K562 (cell line): ENCODE measurements around the gene NMT2. TPM values are rescaled to one million over a fixed set of nuclear protein-coding genes. Genes with fewer than 3 reads are reported as not detected.

ENCODE experiments used
- ATF7 ChIP-seq: fragments of 450-650 bp; IDR thresholded peaks from 2 replicates; pipeline ENCODE4 v1.7.1; 2014; ENCODE audit warnings: mild to moderate bottlenecking, moderate library complexity
- CREB1 ChIP-seq, 2 experiments: sonication (generic) in 1 of 2; formaldehyde crosslinking in 1 of 2; IDR thresholded peaks; 2 replicates each; pipeline versions ENCODE4 v1.6.1 to v1.8.0; 2012 to 2022; ENCODE audit warnings: inconsistent platforms in 1 of 2, mild to moderate bottlenecking in 1 of 2, missing genetic modification reagents in 1 of 2, moderate library complexity in 1 of 2
- CSDE1 ChIP-seq, 2 experiments: fragments of 450-650 bp; IDR thresholded peaks; 2 replicates each; pipeline ENCODE4 v1.6.1; 2016; ENCODE audit warnings: mild to moderate bottlenecking in 1 of 2
- CTBP1 ChIP-seq: fragments of 450-650 bp; IDR thresholded peaks from 2 replicates; pipeline ENCODE4 v1.6.1; 2016; ENCODE audit warnings: borderline replicate concordance
- ESRRA ChIP-seq: fragments of 450-650 bp; IDR thresholded peaks from 2 replicates; pipeline ENCODE4 v1.6.1; 2014; ENCODE audit warnings: low read depth, mild to moderate bottlenecking, moderate library complexity, borderline replicate concordance
- JUND ChIP-seq, 2 experiments: IDR thresholded peaks; 2 replicates in 1 of 2; 3 replicates in 1 of 2; pipeline ENCODE4 v1.6.1; 2011; ENCODE audit warnings: borderline replicate concordance in 2 of 2, low read depth in 2 of 2, low read length in 2 of 2, improper control_type of control experiment in 1 of 2, missing biosample characterization in 1 of 2, missing genetic modification characterization in 1 of 2, missing genetic modification reagents in 1 of 2
- L3MBTL2 ChIP-seq: fragments of 450-650 bp; IDR thresholded peaks from 2 replicates; pipeline ENCODE4 v1.6.1; 2016; ENCODE audit warnings: mild to moderate bottlenecking, moderate library complexity
- MBD1 ChIP-seq: fragments of 250-450 bp; sonication (Bioruptor Pico); IDR thresholded peaks from 2 replicates; pipeline ENCODE4 v1.8.0; 2022; ENCODE audit warnings: inconsistent platforms
- PURB ChIP-seq: sonication (generic); formaldehyde crosslinking; IDR thresholded peaks from 2 replicates; pipeline ENCODE4 v1.9.0; 2021; ENCODE audit warnings: low read depth, mild to moderate bottlenecking, missing genetic modification reagents
- SAFB2 ChIP-seq: fragments of 200-400 bp; formaldehyde crosslinking; IDR thresholded peaks from 2 replicates; pipeline ENCODE4 v1.6.1; 2018; ENCODE audit warnings: borderline replicate concordance, low read length, low read depth, moderate library complexity; ENCODE audit not compliant: severe bottlenecking
- USF1 ChIP-seq: sonication (generic); formaldehyde crosslinking; IDR thresholded peaks from 2 replicates; pipeline ENCODE4 v1.9.0; 2022; ENCODE audit warnings: mild to moderate bottlenecking, missing genetic modification reagents
- ZNF316 ChIP-seq: fragments of 450-650 bp; IDR thresholded peaks from 2 replicates; pipeline ENCODE4 v1.6.1; 2016
- ZNF561 ChIP-seq: fragments of 450-650 bp; formaldehyde crosslinking; conservative IDR thresholded peaks from 2 replicates; pipeline ENCODE4 v1.4.0; 2020; ENCODE audit warnings: mild to moderate bottlenecking, moderate library complexity
- polyA plus RNA-seq, 8 experiments: library from polyadenylated mRNA; depleted of rRNA in 4 of 8; stranded (reverse) in 5 of 8; unstranded in 3 of 8; fragments of >200 nt; fragmentation: Nextera tagmentation in 2 of 8; fragmentation: Illumina TruSeq in 1 of 8; extraction: Ambion mirVana in 2 of 8; extraction: Trizol in 1 of 8; gene quantifications; 2 replicates each; pipeline versions ENCODE4 v1.2.1 to v1.2.3, GENCODE V29; 2011 to 2014; ENCODE audit warnings: inconsistent platforms in 1 of 8, missing spikeins in 1 of 8
- total RNA-seq, 7 experiments: library from RNA; depleted of rRNA in 6 of 7; stranded (reverse); fragments of >200 nt in 6 of 7; fragmentation: Illumina TruSeq in 2 of 7; extraction: Trizol in 2 of 7; gene quantifications; 2 replicates each; pipeline versions ENCODE4 v1.2.1 to v1.2.3, GENCODE V29; 2011 to 2021; ENCODE audit warnings: low replicate concordance in 1 of 7
- TF ChIP-seq, protein P1 (sequence below), 2 experiments: fragments of 450-650 bp in 1 of 2; sonication (generic) in 1 of 2; formaldehyde crosslinking in 1 of 2; IDR thresholded peaks in 1 of 2; conservative IDR thresholded peaks in 1 of 2; 2 replicates each; pipeline versions ENCODE4 v1.6.1 to v1.8.1; 2016 to 2023; ENCODE audit warnings: mild to moderate bottlenecking in 2 of 2, moderate library complexity in 2 of 2, inconsistent platforms in 1 of 2, missing genetic modification reagents in 1 of 2
- TF ChIP-seq, protein P2 (sequence below): IDR thresholded peaks from 2 replicates; pipeline ENCODE4 v1.6.1; 2016; ENCODE audit warnings: missing genetic modification characterization, missing compliant biosample characterization
- TF ChIP-seq, protein P3 (sequence below), 2 experiments: fragments of 450-650 bp; conservative IDR thresholded peaks; 2 replicates each; pipeline ENCODE4 v1.6.1; 2017; ENCODE audit warnings: mild to moderate bottlenecking in 2 of 2, moderate library complexity in 2 of 2

Gene NMT2
- total and polyA plus RNA-seq, 9 of the 15 experiments (the other 6 are each of a cell fraction or from before 2014, with no cell fraction given): 5.2 to 15.9 (median 10.8) TPM

GRCh38 chr10:15196021-15196834, 27.7 kb upstream of the NMT2 start (continued):
- TF ChIP-seq, protein P1, sequence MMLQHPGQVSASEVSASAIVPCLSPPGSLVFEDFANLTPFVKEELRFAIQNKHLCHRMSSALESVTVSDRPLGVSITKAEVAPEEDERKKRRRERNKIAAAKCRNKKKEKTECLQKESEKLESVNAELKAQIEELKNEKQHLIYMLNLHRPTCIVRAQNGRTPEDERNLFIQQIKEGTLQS (IDR thresholded peaks at IDR 0.05): peak; percentile 73
- TF ChIP-seq, protein P1 (CRISPR knock-in tag; conservative IDR thresholded peaks at IDR 0.05): no peak
- TF ChIP-seq MBD1 (CRISPR knock-in tag) (no peak), ZNF316 (0 out of 2 replicates have a peak, but pooled peaks have one; percentile 3), L3MBTL2 (peak; percentile 62), PURB (CRISPR knock-in tag) (no peak), CTBP1 (peak; percentile 14; the same call in 1 of the 2 replicates), ESRRA (0 out of 2 replicates have a peak, but pooled peaks have one; percentile 16), SAFB2 (no peak), JUND (IDR thresholded peaks at IDR 0.05; ENCODE audit: borderline replicate concordance, low read depth, low read length) (peak; percentile 59), JUND (tag; IDR thresholded peaks at IDR 0.05; ENCODE audit: borderline replicate concordance, low read depth, low read length) (0 out of 3 replicates have a peak, but pooled peaks have one; percentile 31), ZNF561 (CRISPR knock-in tag) (no peak), CREB1 (IDR thresholded peaks at IDR 0.05) (peak; percentile 60; the same call in 1 of the 2 replicates), CREB1 (CRISPR knock-in tag; IDR thresholded peaks at IDR 0.05) (peak; percentile 80), USF1 (CRISPR knock-in tag) (peak; percentile 76), CSDE1 (IDR thresholded peaks at IDR 0.05) (no peak), ATF7 (peak; percentile 84; the same call in 1 of the 2 replicates)
- TF ChIP-seq, protein P2, sequence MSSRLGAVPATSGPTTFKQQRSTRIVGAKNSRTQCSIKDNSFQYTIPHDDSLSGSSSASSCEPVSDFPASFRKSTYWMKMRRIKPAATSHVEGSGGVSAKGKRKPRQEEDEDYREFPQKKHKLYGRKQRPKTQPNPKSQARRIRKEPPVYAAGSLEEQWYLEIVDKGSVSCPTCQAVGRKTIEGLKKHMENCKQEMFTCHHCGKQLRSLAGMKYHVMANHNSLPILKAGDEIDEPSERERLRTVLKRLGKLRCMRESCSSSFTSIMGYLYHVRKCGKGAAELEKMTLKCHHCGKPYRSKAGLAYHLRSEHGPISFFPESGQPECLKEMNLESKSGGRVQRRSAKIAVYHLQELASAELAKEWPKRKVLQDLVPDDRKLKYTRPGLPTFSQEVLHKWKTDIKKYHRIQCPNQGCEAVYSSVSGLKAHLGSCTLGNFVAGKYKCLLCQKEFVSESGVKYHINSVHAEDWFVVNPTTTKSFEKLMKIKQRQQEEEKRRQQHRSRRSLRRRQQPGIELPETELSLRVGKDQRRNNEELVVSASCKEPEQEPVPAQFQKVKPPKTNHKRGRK (tag): peak; percentile 96
- TF ChIP-seq, protein P3, sequence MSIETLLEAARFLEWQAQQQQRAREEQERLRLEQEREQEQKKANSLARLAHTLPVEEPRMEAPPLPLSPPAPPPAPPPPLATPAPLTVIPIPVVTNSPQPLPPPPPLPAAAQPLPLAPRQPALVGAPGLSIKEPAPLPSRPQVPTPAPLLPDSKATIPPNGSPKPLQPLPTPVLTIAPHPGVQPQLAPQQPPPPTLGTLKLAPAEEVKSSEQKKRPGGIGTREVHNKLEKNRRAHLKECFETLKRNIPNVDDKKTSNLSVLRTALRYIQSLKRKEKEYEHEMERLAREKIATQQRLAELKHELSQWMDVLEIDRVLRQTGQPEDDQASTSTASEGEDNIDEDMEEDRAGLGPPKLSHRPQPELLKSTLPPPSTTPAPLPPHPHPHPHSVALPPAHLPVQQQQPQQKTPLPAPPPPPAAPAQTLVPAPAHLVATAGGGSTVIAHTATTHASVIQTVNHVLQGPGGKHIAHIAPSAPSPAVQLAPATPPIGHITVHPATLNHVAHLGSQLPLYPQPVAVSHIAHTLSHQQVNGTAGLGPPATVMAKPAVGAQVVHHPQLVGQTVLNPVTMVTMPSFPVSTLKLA (conservative IDR thresholded peaks at IDR 0.05): no peak
